K562 (cell line): ENCODE data around the gene ZNF385D. TPM values are rescaled to one million over a fixed set of nuclear protein-coding genes. Genes with fewer than 3 reads are reported as not detected.

Experiments used
- ATAC-seq: fragments of 200-7000 bp; cut with Tn5 transposase; 3 replicates; pipeline ENCODE4 v1.9.1; 2020; ENCODE audit warnings: moderate library complexity
- BruUV-seq: library from RNA; stranded (reverse); fragments of 400-500 nt; replicated peaks from 2 replicates; lab custom pipeline; 2021; lab: Mats Ljungman, UMichigan
- CTCF ChIA-PET: fragments of 300-600 bp; formaldehyde crosslinking; extraction: SDS; loops from one replicate; lab custom pipeline; 2021; ENCODE audit warnings: low intra/inter-chr PET ratio; lab: Yijun Ruan, JAX
- POLR2A ChIA-PET: fragments of 300-600, 350-650 bp; sonication (Branson Sonifier 250); formaldehyde crosslinking; extraction: SDS; loops from one replicate; lab custom pipeline; 2021; ENCODE audit warnings: antibody characterized with exemption, inconsistent platforms; lab: Yijun Ruan, JAX
- DNase-seq, 4 experiments: peaks; one replicate each; pipeline versions ENCODE4 v3.0.0 to v3.0.0-alpha.2; 2011 to 2018; ENCODE audit warnings: low spot score in 3 of 4, mixed read lengths in 3 of 4; ENCODE audit errors: extremely low read depth in 1 of 4
- FAIRE-seq: peaks from 2 replicates; lab custom pipeline; 2011; peaks lifted over from hg19 to GRCh38; lab: Jason Lieb, UNC
- H2AFZ ChIP-seq: 2 replicates; pipeline ENCODE4 v1.6.0; 2011; ENCODE audit warnings: low read depth, low read length, control low read depth, inconsistent platforms
- H3K27ac ChIP-seq: fragments of 200-600 bp; 3 replicates; pipeline ENCODE4 v1.8.0; 2011; ENCODE audit warnings: low read depth, mild to moderate bottlenecking, control low read depth, inconsistent platforms, low read length, moderate library complexity, mixed read lengths; ENCODE audit errors: extremely low read depth
- H3K27me3 ChIP-seq, 2 experiments: fragments of 300-600 bp in 1 of 2; 2 replicates in 1 of 2; 3 replicates in 1 of 2; pipeline versions ENCODE4 v1.6.0 to v1.8.0; 2011; ENCODE audit warnings: inconsistent platforms in 2 of 2, low read length in 2 of 2, mild to moderate bottlenecking in 1 of 2, mixed read lengths in 1 of 2, moderate library complexity in 1 of 2; ENCODE audit not compliant: control insufficient read depth in 2 of 2, insufficient read depth in 2 of 2
- H3K36me3 ChIP-seq: fragments of 300-600 bp; 3 replicates; pipeline ENCODE4 v1.8.0; 2011; ENCODE audit warnings: mild to moderate bottlenecking, low read length, inconsistent platforms; ENCODE audit not compliant: control insufficient read depth, insufficient read depth
- H3K4me1 ChIP-seq, 2 experiments: fragments of 200-600 bp in 1 of 2; replicated peaks in 1 of 2; 2 replicates in 1 of 2; 3 replicates in 1 of 2; pipeline versions ENCODE4 v1.5.1 to v1.8.0; 2011; ENCODE audit warnings: inconsistent platforms in 2 of 2, low read length in 2 of 2, mild to moderate bottlenecking in 1 of 2, mixed read lengths in 1 of 2, moderate library complexity in 1 of 2; ENCODE audit not compliant: control insufficient read depth in 2 of 2, insufficient read depth in 2 of 2
- H3K4me2 ChIP-seq: 2 replicates; pipeline ENCODE4 v1.6.1; 2011; ENCODE audit warnings: low read length, control low read depth, inconsistent platforms, mixed read lengths; ENCODE audit not compliant: insufficient read depth
- H3K4me3 ChIP-seq: fragments of 200-600 bp; sonication (generic), shearing (Covaris generic); 2 replicates; pipeline ENCODE4 v1.5.1; 2016; ENCODE audit warnings: control low read depth, inconsistent platforms
- H3K79me2 ChIP-seq: fragments of 200-600 bp; 3 replicates; pipeline ENCODE4 v1.8.0; 2011; ENCODE audit warnings: low read length, inconsistent platforms; ENCODE audit not compliant: control insufficient read depth, insufficient read depth
- H3K9ac ChIP-seq, 2 experiments: 2 replicates each; pipeline versions ENCODE4 v1.6.0 to v1.6.1; 2011; ENCODE audit warnings: low read depth in 2 of 2, low read length in 2 of 2, control low read depth in 1 of 2, inconsistent platforms in 1 of 2, mild to moderate bottlenecking in 1 of 2, mixed read lengths in 1 of 2; ENCODE audit not compliant: insufficient read depth in 1 of 2
- H3K9me1 ChIP-seq: one replicate; pipeline ENCODE4 v1.6.0; 2011; ENCODE audit warnings: inconsistent platforms, mild to moderate bottlenecking, low read length, moderate library complexity; ENCODE audit not compliant: control insufficient read depth, insufficient read depth
- H3K9me3 ChIP-seq: replicated peaks from 2 replicates; pipeline ENCODE4 v1.5.1; 2011; ENCODE audit warnings: low read depth, low read length, inconsistent platforms; ENCODE audit not compliant: control insufficient read depth, insufficient read depth
- H4K20me1 ChIP-seq: replicated peaks from 2 replicates; pipeline ENCODE4 v1.6.1; 2011; ENCODE audit warnings: low read length, inconsistent platforms, mixed read lengths; ENCODE audit not compliant: control insufficient read depth, insufficient read depth
- BCOR ChIP-seq: fragments of 450-650 bp; IDR thresholded peaks from 2 replicates; pipeline ENCODE4 v1.6.1; 2016
- CEBPB ChIP-seq: fragments of 450-650 bp; IDR thresholded peaks from 2 replicates; pipeline ENCODE4 v1.6.1; 2016; ENCODE audit warnings: missing genetic modification characterization, missing compliant biosample characterization
- E2F3 ChIP-seq: fragments of 250-450 bp; sonication (Bioruptor Pico); IDR thresholded peaks from 2 replicates; pipeline ENCODE4 v1.4.0; 2020; ENCODE audit warnings: mild to moderate bottlenecking
- EZH2 ChIP-seq: IDR thresholded peaks from 2 replicates; pipeline ENCODE4 v1.6.1; 2012; ENCODE audit warnings: low read depth, mild to moderate bottlenecking, inconsistent platforms, low read length, borderline replicate concordance
- KDM4B ChIP-seq, 2 experiments: fragments of 450-650 bp in 1 of 2; sonication (generic) in 1 of 2; IDR thresholded peaks; 2 replicates each; pipeline ENCODE4 v1.6.1; 2016 to 2017; ENCODE audit warnings: borderline replicate concordance in 2 of 2, antibody characterized with exemption in 1 of 2, low read depth in 1 of 2, mild to moderate bottlenecking in 1 of 2
- NCOA2 ChIP-seq, 2 experiments: fragments of 450-650 bp; IDR thresholded peaks; 2 replicates each; pipeline ENCODE4 v1.6.1; 2018; ENCODE audit warnings: mild to moderate bottlenecking in 2 of 2, moderate library complexity in 1 of 2; ENCODE audit not compliant: partially characterized antibody in 2 of 2
- NELFE ChIP-seq: IDR thresholded peaks from 2 replicates; pipeline ENCODE4 v1.6.1; 2011; ENCODE audit warnings: mild to moderate bottlenecking; ENCODE audit not compliant: insufficient read depth, insufficient read length
- POLR3G ChIP-seq: IDR thresholded peaks from 2 replicates; pipeline ENCODE4 v1.6.1; 2011; ENCODE audit not compliant: insufficient read length, insufficient replicate concordance; ENCODE audit errors: extremely low read depth
- SNRNP70 ChIP-seq: fragments of 200-400 bp; formaldehyde crosslinking; optimal IDR thresholded peaks from 2 replicates; pipeline ENCODE3; 2017; ENCODE audit warnings: low read depth, low read length
- ZC3H8 ChIP-seq: fragments of 450-650 bp; IDR thresholded peaks from 2 replicates; pipeline ENCODE4 v1.6.1; 2017
- ZMIZ1 ChIP-seq, 2 experiments: fragments of 150-350 bp in 1 of 2; IDR thresholded peaks; 2 replicates each; pipeline ENCODE4 v1.6.1; 2012 to 2016; ENCODE audit warnings: low read depth in 2 of 2, low read length in 2 of 2, mild to moderate bottlenecking in 1 of 2, moderate library complexity in 1 of 2
- ZNF212 ChIP-seq: fragments of 450-650 bp; formaldehyde crosslinking; IDR thresholded peaks from 2 replicates; pipeline ENCODE4 v1.4.0; 2020; ENCODE audit warnings: mild to moderate bottlenecking
- ZNF830 ChIP-seq: fragments of 250-450 bp; sonication (Bioruptor Pico); IDR thresholded peaks from 2 replicates; pipeline ENCODE4 v1.5.0; 2021; ENCODE audit warnings: mild to moderate bottlenecking
- WGBS: fragments of 100-300 bp; shearing (Covaris generic); methylation state at CpG from one replicate; pipeline ENCODE4 v1.1.6; 2016; ENCODE audit warnings: low coverage, mixed read lengths; ENCODE audit not compliant: insufficient coverage; ENCODE audit errors: missing lambda C conversion rate; 5-methylcytosine and 5-hydroxymethylcytosine counted together
- in situ Hi-C: fragments of 300-500 bp; cut with MboI; formaldehyde crosslinking; loops from 4 replicates; pipeline ENCODE4 v1.15.0; 2018; ENCODE audit warnings: inconsistent platforms, mixed read lengths
- intact Hi-C: fragments of 100-400 bp; cut with micrococcal nuclease; formaldehyde crosslinking; loops from 2 replicates; pipeline ENCODE4 v1.14.2; 2022
- polyA plus RNA-seq, 8 experiments: library from polyadenylated mRNA; depleted of rRNA in 4 of 8; stranded (reverse) in 5 of 8; unstranded in 3 of 8; fragments of >200 nt; fragmentation: Nextera tagmentation in 2 of 8; fragmentation: Illumina TruSeq in 1 of 8; extraction: Ambion mirVana in 2 of 8; extraction: Trizol in 1 of 8; gene quantifications; 2 replicates each; pipeline versions ENCODE4 v1.2.1 to v1.2.3, GENCODE V29; 2011 to 2014; ENCODE audit warnings: inconsistent platforms in 1 of 8, missing spikeins in 1 of 8
- total RNA-seq, 7 experiments: library from RNA; depleted of rRNA in 6 of 7; stranded (reverse); fragments of >200 nt in 6 of 7; fragmentation: Illumina TruSeq in 2 of 7; extraction: Trizol in 2 of 7; gene quantifications; 2 replicates each; pipeline versions ENCODE4 v1.2.1 to v1.2.3, GENCODE V29; 2011 to 2021; ENCODE audit warnings: low replicate concordance in 1 of 7
- TF ChIP-seq, protein P1 (sequence below): fragments of 250-450 bp; sonication (Bioruptor Pico); IDR thresholded peaks from 2 replicates; pipeline ENCODE4 v1.8.0; 2022; ENCODE audit warnings: inconsistent platforms
- TF ChIP-seq, protein P2 (sequence below): fragments of 450-650 bp; IDR thresholded peaks from 2 replicates; pipeline ENCODE4 v1.6.1; 2016; ENCODE audit warnings: mild to moderate bottlenecking

ZNF385D gene
- total and polyA plus RNA-seq, 9 of the 15 experiments (the other 6 are each of a cell fraction or from before 2014, with no cell fraction given) = 0.14 to 1.7 (median 0.51) TPM

GRCh38 chr3:21409401-21409800 lies 341.6 kb downstream of the ZNF385D start (continued):
- no peak for TF ChIP-seq EZH2
- TF ChIP-seq ZC3H8 = no peak

- ChIA-PET POLR2A (no interaction called here), CTCF (no interaction called here)
- 0% methylated on average over 1 of the region's 1 CpG for WGBS
- DNase-seq = no peak
- no peaks in the 10 kb centered on the region for H3K36me3 ChIP-seq
- no peak for FAIRE-seq
- H3K9ac ChIP-seq = no peak overlapping the region
- H2AFZ ChIP-seq = no peak overlapping the region
- H3K9me1 ChIP-seq = no peaks in the 10 kb centered on the region
- no peak overlapping the region for H3K4me2 ChIP-seq
- no peaks in the 10 kb centered on the region for H3K27me3 ChIP-seq
- peaks cover 0 to 10% of the 10 kb centered on the region in 2 experiments; a peak in 1 of 5 replicates for H3K4me1 ChIP-seq
- peaks cover 3% of the 10 kb centered on the region; the same call in 1 of the 3 replicates for H3K79me2 ChIP-seq
- no peaks in the 10 kb centered on the region for H4K20me1 ChIP-seq
- intact Hi-C loops = no loop called here
- no peaks in the 10 kb centered on the region for H3K9me3 ChIP-seq
- ATAC-seq = no peak
- no peak overlapping the region for H3K27ac ChIP-seq
- no peak overlapping the region for H3K4me3 ChIP-seq
- in situ Hi-C loops = no loop called here
- BruUV-seq = no TSS peak
- TF ChIP-seq ZNF830 (CRISPR knock-in tag) = no peak
- no peak for TF ChIP-seq POLR3G
- no peak for TF ChIP-seq NCOA2 (IDR thresholded peaks at IDR 0.05; ENCODE audit: partially characterized antibody in 2 of 2)
- TF ChIP-seq ZNF212 = no peak
- no peak for TF ChIP-seq SNRNP70
- no peak for TF ChIP-seq E2F3
- TF ChIP-seq, protein P1, sequence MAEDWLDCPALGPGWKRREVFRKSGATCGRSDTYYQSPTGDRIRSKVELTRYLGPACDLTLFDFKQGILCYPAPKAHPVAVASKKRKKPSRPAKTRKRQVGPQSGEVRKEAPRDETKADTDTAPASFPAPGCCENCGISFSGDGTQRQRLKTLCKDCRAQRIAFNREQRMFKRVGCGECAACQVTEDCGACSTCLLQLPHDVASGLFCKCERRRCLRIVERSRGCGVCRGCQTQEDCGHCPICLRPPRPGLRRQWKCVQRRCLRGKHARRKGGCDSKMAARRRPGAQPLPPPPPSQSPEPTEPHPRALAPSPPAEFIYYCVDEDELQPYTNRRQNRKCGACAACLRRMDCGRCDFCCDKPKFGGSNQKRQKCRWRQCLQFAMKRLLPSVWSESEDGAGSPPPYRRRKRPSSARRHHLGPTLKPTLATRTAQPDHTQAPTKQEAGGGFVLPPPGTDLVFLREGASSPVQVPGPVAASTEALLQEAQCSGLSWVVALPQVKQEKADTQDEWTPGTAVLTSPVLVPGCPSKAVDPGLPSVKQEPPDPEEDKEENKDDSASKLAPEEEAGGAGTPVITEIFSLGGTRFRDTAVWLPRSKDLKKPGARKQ (CRISPR knock-in tag) = no peak
- TF ChIP-seq BCOR = no peak
- no peak for TF ChIP-seq KDM4B (IDR thresholded peaks at IDR 0.05; ENCODE audit: borderline replicate concordance in 2 of 2, low read depth in 1 of 2)
- TF ChIP-seq ZMIZ1 (IDR thresholded peaks at IDR 0.05; ENCODE audit: low read depth in 2 of 2, low read length in 2 of 2) = no peak
- TF ChIP-seq, protein P2, sequence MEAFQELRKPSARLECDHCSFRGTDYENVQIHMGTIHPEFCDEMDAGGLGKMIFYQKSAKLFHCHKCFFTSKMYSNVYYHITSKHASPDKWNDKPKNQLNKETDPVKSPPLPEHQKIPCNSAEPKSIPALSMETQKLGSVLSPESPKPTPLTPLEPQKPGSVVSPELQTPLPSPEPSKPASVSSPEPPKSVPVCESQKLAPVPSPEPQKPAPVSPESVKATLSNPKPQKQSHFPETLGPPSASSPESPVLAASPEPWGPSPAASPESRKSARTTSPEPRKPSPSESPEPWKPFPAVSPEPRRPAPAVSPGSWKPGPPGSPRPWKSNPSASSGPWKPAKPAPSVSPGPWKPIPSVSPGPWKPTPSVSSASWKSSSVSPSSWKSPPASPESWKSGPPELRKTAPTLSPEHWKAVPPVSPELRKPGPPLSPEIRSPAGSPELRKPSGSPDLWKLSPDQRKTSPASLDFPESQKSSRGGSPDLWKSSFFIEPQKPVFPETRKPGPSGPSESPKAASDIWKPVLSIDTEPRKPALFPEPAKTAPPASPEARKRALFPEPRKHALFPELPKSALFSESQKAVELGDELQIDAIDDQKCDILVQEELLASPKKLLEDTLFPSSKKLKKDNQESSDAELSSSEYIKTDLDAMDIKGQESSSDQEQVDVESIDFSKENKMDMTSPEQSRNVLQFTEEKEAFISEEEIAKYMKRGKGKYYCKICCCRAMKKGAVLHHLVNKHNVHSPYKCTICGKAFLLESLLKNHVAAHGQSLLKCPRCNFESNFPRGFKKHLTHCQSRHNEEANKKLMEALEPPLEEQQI = no peak
- no peak for TF ChIP-seq NELFE
- no peak for TF ChIP-seq CEBPB (tag)
Measured at GRCh38 chr3:21407743-21408142, 343.3 kb downstream of the ZNF385D start.
